ENCODE data around the gene ARIH2.

ARIH2 gene

GRCh38 chr3:49030321-49030720, 111.7 kb downstream of the ARIH2 start:
- WGBS (ENCODE audit: insufficient coverage), result 100% methylated on average over 3 of the region's 6 CpGs
- ChIA-PET CTCF (interaction anchor here (2.1 kb wide), 1 partner anchor 8 kb away, joined by 9 read pairs; the partner anchor contains the start of gene NDUFAF3), POLR2A (no interaction called here)

DNA sequence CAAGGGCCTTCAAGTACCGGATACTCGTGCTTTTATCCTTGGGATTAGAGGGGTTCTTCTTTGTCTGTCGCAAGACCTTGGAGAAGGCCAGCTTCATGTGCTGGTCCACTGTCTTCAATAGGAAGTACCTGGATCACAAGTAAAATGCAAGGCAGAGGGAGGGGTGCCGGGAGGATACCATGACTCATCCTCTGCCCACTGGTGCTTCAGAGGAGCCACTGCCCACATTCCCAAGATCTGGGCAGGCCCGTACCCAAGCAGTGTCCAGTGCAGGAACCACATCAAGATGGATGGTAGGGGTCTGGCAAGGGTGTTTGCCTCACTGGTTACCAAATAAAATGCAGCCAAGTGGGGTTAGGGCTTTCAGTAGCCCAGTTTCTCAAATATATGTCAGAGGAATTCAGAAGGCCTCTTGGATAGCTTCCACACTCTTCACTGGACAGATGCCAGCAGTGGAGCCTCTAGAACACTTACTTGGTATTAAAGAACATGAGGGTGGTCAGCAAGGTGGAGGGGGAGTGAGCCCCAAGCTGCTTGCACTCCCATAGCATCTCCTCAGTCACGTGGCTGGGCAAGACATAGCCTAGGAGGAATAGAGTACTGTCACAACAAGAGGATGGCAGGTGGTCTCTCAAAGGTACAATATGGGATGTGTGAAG, 114.1 kb downstream of the ARIH2 start:
- H3K27ac ChIP-seq (ENCODE audit: insufficient read depth in 1 of 2, low read depth in 1 of 2, low read length in 2 of 2, poor library complexity in 1 of 2, severe bottlenecking in 2 of 2), result peak overlapping the region in 1 of 2 experiments; percentile 17
- no peaks in the 10 kb centered on the region for H3K9me3 ChIP-seq (ENCODE audit: control extremely low read depth in 1 of 5, control insufficient read depth in 4 of 5, insufficient read depth in 2 of 5, low read depth in 1 of 5, low read length in 4 of 5)
- H3K36me3 ChIP-seq (ENCODE audit: control insufficient read depth in 4 of 4, insufficient read depth in 4 of 4, low read length in 3 of 4), result peaks cover 23 to 61% (median 45%) of the 10 kb centered on the region in 4 experiments
- ChIA-PET POLR2A (interaction anchor here (1.8 kb wide), 1 partner anchor 29 kb away, joined by 6 read pairs; no protein-coding TSS in a partner anchor), CTCF (interaction anchor here (0.6 to 1.6 kb wide), 3 partner anchors 9 to 58 kb away, joined by 3 to 4 read pairs (median 4); no protein-coding TSS in a partner anchor)
- no peak for DNase-seq
- H3K4me3 ChIP-seq (ENCODE audit: control insufficient read depth in 1 of 7, extremely low read depth in 1 of 7, insufficient read depth in 4 of 7, low read depth in 2 of 7, low read length in 6 of 7), result no peak overlapping the region
- peaks cover 8 to 18% (median 17%) of the 10 kb centered on the region in 4 experiments for H3K4me1 ChIP-seq (ENCODE audit: control extremely low read depth in 1 of 4, control insufficient read depth in 4 of 4, insufficient read depth in 4 of 4, low read length in 3 of 4)
- WGBS (ENCODE audit: insufficient coverage), result 100% methylated on average over 5 of the region's 6 CpGs
- no peaks in the 10 kb centered on the region for H3K27me3 ChIP-seq (replicated peaks in 2 of 5; ENCODE audit: control insufficient read depth in 4 of 5, insufficient read depth in 5 of 5, low read length in 4 of 5)

More at GRCh38 chr3:49030321-49030720, 111.7 kb downstream of the ARIH2 start:
- Histone ChIP-seq H3K27ac (ENCODE audit: insufficient read depth in 1 of 2, low read depth in 1 of 2, low read length in 2 of 2, poor library complexity in 1 of 2, severe bottlenecking in 2 of 2) (peak overlapping the region in 1 of 2 experiments; percentile 37), H3K4me3 (ENCODE audit: control insufficient read depth in 1 of 7, extremely low read depth in 1 of 7, insufficient read depth in 4 of 7, low read depth in 2 of 7, low read length in 6 of 7) (no peak overlapping the region), H3K9me3 (ENCODE audit: control extremely low read depth in 1 of 5, control insufficient read depth in 4 of 5, insufficient read depth in 2 of 5, low read depth in 1 of 5, low read length in 4 of 5) (no peaks in the 10 kb centered on the region), H3K27me3 (replicated peaks in 2 of 5; ENCODE audit: control insufficient read depth in 4 of 5, insufficient read depth in 5 of 5, low read length in 4 of 5) (no peaks in the 10 kb centered on the region), H3K36me3 (ENCODE audit: control insufficient read depth in 4 of 4, insufficient read depth in 4 of 4, low read length in 3 of 4) (peaks cover 24 to 83% (median 57%) of the 10 kb centered on the region in 4 experiments), H3K4me1 (ENCODE audit: control extremely low read depth in 1 of 4, control insufficient read depth in 4 of 4, insufficient read depth in 4 of 4, low read length in 3 of 4) (peaks cover 8 to 39% (median 22%) of the 10 kb centered on the region in 4 experiments)
- no peak for DNase-seq

DNA sequence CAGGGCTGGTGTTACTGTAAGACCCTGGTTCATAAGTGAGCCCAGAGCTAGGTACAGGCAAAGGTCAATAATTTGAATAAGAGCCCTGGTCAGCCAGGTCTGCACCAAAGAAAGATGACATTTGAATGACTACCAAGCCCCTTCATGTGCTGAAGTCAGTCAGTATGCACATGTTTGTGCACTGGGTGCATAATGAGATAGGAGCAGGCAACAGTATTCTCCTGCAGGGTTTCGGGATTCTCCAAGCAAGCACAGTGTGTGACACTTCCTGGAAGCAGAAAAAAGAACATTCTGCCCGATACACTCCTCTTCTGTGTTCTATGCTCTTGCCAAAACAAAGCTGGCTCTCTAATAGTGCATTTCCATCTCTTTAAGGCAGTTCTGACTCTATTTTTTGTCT, 116.0 kb downstream of the ARIH2 start:
- POLR2A ChIA-PET, result no interaction called here
- H3K27ac ChIP-seq (ENCODE audit: insufficient read depth in 1 of 2, low read depth in 1 of 2, low read length in 2 of 2, poor library complexity in 1 of 2, severe bottlenecking in 2 of 2), result no peak overlapping the region
- peaks cover 23 to 56% (median 47%) of the 10 kb centered on the region in 4 experiments for H3K36me3 ChIP-seq (ENCODE audit: control insufficient read depth in 4 of 4, insufficient read depth in 4 of 4, low read length in 3 of 4)
- H3K4me3 ChIP-seq (ENCODE audit: control insufficient read depth in 1 of 7, extremely low read depth in 1 of 7, insufficient read depth in 4 of 7, low read depth in 2 of 7, low read length in 6 of 7), result no peak overlapping the region
- 100% methylated on average over 2 of the region's 2 CpGs for WGBS (ENCODE audit: insufficient coverage)
- no peaks in the 10 kb centered on the region for H3K9me3 ChIP-seq (ENCODE audit: control extremely low read depth in 1 of 5, control insufficient read depth in 4 of 5, insufficient read depth in 2 of 5, low read depth in 1 of 5, low read length in 4 of 5)
- no peaks in the 10 kb centered on the region for H3K27me3 ChIP-seq (replicated peaks in 2 of 5; ENCODE audit: control insufficient read depth in 4 of 5, insufficient read depth in 5 of 5, low read length in 4 of 5)
- peaks cover 0 to under 1% (median under 1%) of the 10 kb centered on the region in 4 experiments for H3K4me1 ChIP-seq (ENCODE audit: control extremely low read depth in 1 of 4, control insufficient read depth in 4 of 4, insufficient read depth in 4 of 4, low read length in 3 of 4)
- CTCF ChIA-PET, result interaction anchor here (0.6 to 1.7 kb wide), 3 partner anchors 11 to 144 kb away, joined by 3 to 6 read pairs (median 4); partner anchors contain the start of gene NDUFAF3
- no peak for DNase-seq

DNA sequence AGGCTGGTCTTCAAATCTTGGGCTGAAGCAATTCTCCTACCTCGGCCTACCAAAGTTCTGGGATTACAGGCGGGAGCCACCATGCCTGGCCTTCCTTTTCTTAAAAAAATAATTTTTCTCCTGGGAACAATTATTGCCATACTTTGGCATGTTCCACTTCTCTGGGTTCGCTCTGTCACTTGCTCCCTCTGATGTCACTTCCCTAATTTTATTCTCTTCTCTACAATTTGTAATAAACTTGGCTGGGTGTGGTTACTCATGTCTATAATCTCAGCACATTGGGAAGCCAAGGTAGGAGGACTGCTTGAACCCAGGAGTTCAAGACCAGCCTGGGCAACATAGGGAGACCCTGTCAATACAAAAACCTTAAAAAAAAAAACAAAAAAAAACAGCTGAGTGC, 116.6 kb downstream of the ARIH2 start:
- POLR2A ChIA-PET, result no interaction called here
- WGBS (ENCODE audit: insufficient coverage), result 100% methylated on average over 2 of the region's 3 CpGs
- Histone ChIP-seq H3K4me1 (ENCODE audit: control extremely low read depth in 1 of 4, control insufficient read depth in 4 of 4, insufficient read depth in 4 of 4, low read length in 3 of 4) (no peaks in the 10 kb centered on the region), H3K27ac (ENCODE audit: insufficient read depth in 1 of 2, low read depth in 1 of 2, low read length in 2 of 2, poor library complexity in 1 of 2, severe bottlenecking in 2 of 2) (no peak overlapping the region), H3K4me3 (ENCODE audit: control insufficient read depth in 1 of 7, extremely low read depth in 1 of 7, insufficient read depth in 4 of 7, low read depth in 2 of 7, low read length in 6 of 7) (no peak overlapping the region), H3K27me3 (replicated peaks in 2 of 5; ENCODE audit: control insufficient read depth in 4 of 5, insufficient read depth in 5 of 5, low read length in 4 of 5) (no peaks in the 10 kb centered on the region), H3K9me3 (ENCODE audit: control extremely low read depth in 1 of 5, control insufficient read depth in 4 of 5, insufficient read depth in 2 of 5, low read depth in 1 of 5, low read length in 4 of 5) (no peaks in the 10 kb centered on the region), H3K36me3 (ENCODE audit: control insufficient read depth in 4 of 4, insufficient read depth in 4 of 4, low read length in 3 of 4) (peaks cover 23 to 58% (median 44%) of the 10 kb centered on the region in 4 experiments)
- CTCF ChIA-PET, result interaction anchor here (1.7 kb wide), 1 partner anchor 14 kb away, joined by 6 read pairs; the partner anchor contains the start of gene NDUFAF3
- no peak for DNase-seq
